Ishikawa (cell line): ENCODE measurements around the gene ALG8.

Source experiments
- CEBPB ChIP-seq: IDR thresholded peaks from 2 replicates; pipeline ENCODE4 v1.6.1; 2012
- CREB1 ChIP-seq: IDR thresholded peaks from 2 replicates; pipeline ENCODE4 v1.6.1; 2012; ENCODE audit warnings: low read depth
- EP300 ChIP-seq: IDR thresholded peaks from 2 replicates; pipeline ENCODE4 v1.6.1; 2012; ENCODE audit warnings: borderline replicate concordance
- FOXM1 ChIP-seq: IDR thresholded peaks from 2 replicates; pipeline ENCODE4 v1.6.1; 2012; ENCODE audit warnings: low read depth, borderline replicate concordance
- NFIC ChIP-seq: IDR thresholded peaks from 2 replicates; pipeline ENCODE4 v1.6.1; 2012
- RAD21 ChIP-seq: IDR thresholded peaks from 2 replicates; pipeline ENCODE4 v1.6.1; 2012; ENCODE audit warnings: low read depth
- TAF1 ChIP-seq: IDR thresholded peaks from 2 replicates; pipeline ENCODE4 v1.6.1; 2012; ENCODE audit warnings: low read depth, mild to moderate bottlenecking
- YY1 ChIP-seq: IDR thresholded peaks from 2 replicates; pipeline ENCODE4 v1.6.1; 2012; ENCODE audit warnings: low read depth
- ZBTB7A ChIP-seq: IDR thresholded peaks from 2 replicates; pipeline ENCODE4 v1.6.1; 2012; ENCODE audit warnings: low read depth
- TF ChIP-seq, protein P1 (sequence below): IDR thresholded peaks from 2 replicates; pipeline ENCODE4 v1.6.1; 2012
- TF ChIP-seq, protein P2 (sequence below): IDR thresholded peaks from 2 replicates; pipeline ENCODE4 v1.6.1; 2012; ENCODE audit warnings: low read depth, mild to moderate bottlenecking
- TF ChIP-seq, protein P3 (sequence below): IDR thresholded peaks from 2 replicates; pipeline ENCODE4 v1.6.1; 2012

DNA sequence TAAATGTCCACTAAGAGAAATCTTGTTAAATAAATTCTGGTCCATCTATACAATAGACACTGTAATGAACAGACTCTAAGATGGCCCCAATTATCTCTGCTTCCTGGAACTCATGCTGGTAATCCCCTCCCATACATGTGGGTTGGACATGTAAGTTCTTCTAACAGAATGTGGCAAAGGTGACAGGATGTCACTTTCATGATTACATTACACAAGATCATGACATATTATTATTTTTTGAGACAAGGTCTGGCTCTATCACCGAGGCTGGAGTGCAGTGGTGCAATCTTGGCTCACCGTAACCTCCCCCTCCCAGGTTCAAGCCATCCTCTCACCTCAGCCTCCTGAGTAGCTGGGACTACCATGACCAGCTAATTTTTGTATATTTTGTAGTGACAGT is 45.2 kb downstream of the ALG8 start:
- TF ChIP-seq CREB1, result no peak
- TF ChIP-seq NFIC, result no peak
- no peak for TF ChIP-seq RAD21
- TF ChIP-seq, protein P1, sequence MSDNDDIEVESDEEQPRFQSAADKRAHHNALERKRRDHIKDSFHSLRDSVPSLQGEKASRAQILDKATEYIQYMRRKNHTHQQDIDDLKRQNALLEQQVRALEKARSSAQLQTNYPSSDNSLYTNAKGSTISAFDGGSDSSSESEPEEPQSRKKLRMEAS, result no peak
- no peak for TF ChIP-seq CEBPB
- TF ChIP-seq EP300, result no peak
- TF ChIP-seq TAF1, result no peak
- TF ChIP-seq, protein P2, sequence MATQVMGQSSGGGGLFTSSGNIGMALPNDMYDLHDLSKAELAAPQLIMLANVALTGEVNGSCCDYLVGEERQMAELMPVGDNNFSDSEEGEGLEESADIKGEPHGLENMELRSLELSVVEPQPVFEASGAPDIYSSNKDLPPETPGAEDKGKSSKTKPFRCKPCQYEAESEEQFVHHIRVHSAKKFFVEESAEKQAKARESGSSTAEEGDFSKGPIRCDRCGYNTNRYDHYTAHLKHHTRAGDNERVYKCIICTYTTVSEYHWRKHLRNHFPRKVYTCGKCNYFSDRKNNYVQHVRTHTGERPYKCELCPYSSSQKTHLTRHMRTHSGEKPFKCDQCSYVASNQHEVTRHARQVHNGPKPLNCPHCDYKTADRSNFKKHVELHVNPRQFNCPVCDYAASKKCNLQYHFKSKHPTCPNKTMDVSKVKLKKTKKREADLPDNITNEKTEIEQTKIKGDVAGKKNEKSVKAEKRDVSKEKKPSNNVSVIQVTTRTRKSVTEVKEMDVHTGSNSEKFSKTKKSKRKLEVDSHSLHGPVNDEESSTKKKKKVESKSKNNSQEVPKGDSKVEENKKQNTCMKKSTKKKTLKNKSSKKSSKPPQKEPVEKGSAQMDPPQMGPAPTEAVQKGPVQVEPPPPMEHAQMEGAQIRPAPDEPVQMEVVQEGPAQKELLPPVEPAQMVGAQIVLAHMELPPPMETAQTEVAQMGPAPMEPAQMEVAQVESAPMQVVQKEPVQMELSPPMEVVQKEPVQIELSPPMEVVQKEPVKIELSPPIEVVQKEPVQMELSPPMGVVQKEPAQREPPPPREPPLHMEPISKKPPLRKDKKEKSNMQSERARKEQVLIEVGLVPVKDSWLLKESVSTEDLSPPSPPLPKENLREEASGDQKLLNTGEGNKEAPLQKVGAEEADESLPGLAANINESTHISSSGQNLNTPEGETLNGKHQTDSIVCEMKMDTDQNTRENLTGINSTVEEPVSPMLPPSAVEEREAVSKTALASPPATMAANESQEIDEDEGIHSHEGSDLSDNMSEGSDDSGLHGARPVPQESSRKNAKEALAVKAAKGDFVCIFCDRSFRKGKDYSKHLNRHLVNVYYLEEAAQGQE, result no peak
- TF ChIP-seq, protein P3, sequence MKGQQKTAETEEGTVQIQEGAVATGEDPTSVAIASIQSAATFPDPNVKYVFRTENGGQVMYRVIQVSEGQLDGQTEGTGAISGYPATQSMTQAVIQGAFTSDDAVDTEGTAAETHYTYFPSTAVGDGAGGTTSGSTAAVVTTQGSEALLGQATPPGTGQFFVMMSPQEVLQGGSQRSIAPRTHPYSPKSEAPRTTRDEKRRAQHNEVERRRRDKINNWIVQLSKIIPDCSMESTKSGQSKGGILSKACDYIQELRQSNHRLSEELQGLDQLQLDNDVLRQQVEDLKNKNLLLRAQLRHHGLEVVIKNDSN, result no peak
- TF ChIP-seq FOXM1, result no peak
- TF ChIP-seq ZBTB7A, result no peak
- TF ChIP-seq YY1, result no peak
